Urinary bladder (tissue), 4 donors: ENCODE results near the gene SPEF2. TPM values are rescaled to one million over a fixed set of nuclear protein-coding genes. Genes with fewer than 3 reads are reported as not detected.

Experiments
- DNase-seq: peaks from one replicate; pipeline ENCODE4 v3.0.0-alpha.2; 2015; ENCODE audit errors: extremely low spot score
- H3K27ac ChIP-seq: one replicate; pipeline ENCODE4 v1.5.1; 2013; ENCODE audit warnings: low read depth, mild to moderate bottlenecking, moderate library complexity
- H3K36me3 ChIP-seq: one replicate; pipeline ENCODE4 v1.6.1; 2013; ENCODE audit warnings: mild to moderate bottlenecking, moderate library complexity; ENCODE audit not compliant: insufficient read depth
- H3K4me1 ChIP-seq: one replicate; pipeline ENCODE4 v1.6.1; 2013; ENCODE audit warnings: mild to moderate bottlenecking, moderate library complexity; ENCODE audit not compliant: insufficient read depth
- H3K4me3 ChIP-seq: one replicate; pipeline ENCODE4 v1.5.1; 2013; ENCODE audit warnings: low read depth, low read length
- WGBS: extraction: QIAGEN DNeasy Blood & Tissue Kit; methylation state at CpG from one replicate; pipeline ENCODE4 v1.1.7; 2013; 5-methylcytosine and 5-hydroxymethylcytosine counted together
- polyA plus RNA-seq: library from polyadenylated mRNA; stranded (reverse); fragments of 200-250 nt; gene quantifications from one replicate; pipeline ENCODE4 v1.2.3, GENCODE V29; 2013
- total RNA-seq: library from RNA; depleted of rRNA; stranded (reverse); fragments of >200 nt; gene quantifications from one replicate; pipeline ENCODE4 v1.2.3, GENCODE V29; 2014
- donor health status: healthy with polysubstance abuse.
- donor health status: healthy.

SPEF2 gene
- total and polyA plus RNA-seq, 2 donors: 3.7 to 30.0 TPM

DNA sequence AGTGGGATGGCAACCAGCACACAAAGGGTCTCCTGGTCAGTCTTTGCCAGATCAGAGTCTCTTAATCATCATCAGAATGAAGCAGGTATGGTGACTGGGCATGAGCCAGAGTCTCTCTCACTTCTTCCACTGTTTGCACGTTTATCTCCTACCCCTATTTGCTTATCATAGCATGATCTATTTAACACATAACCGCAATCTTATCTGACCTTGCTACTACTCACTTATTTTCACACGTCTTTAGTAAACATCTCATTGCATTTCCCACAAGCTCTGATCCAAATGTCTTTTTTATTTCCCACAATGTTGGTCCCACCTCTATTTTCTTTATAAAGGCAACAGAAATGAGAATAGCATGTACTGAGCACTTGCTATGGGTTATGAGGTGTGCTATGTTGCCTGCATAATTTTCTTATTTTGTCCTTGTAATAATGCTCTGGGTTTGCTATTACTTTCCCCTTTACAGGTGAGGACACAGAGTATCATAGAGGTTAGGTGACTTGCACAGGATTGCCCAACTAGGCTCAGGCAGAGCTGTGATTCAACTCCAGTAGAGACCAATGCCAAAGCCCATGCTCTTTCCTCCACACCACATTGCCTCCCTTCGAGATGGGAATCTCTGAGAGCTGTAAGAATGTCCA, 199.3 kb downstream of the SPEF2 start:
- Histone ChIP-seq H3K4me1 (no peaks in the 10 kb centered on the region), H3K36me3 (no peaks in the 10 kb centered on the region), H3K4me3 (no peak overlapping the region), H3K27ac (no peak overlapping the region)
- 46% methylated on average over 4 of the region's 4 CpGs for whole genome bisulfite sequencing
- no peak for DNase-seq

DNA sequence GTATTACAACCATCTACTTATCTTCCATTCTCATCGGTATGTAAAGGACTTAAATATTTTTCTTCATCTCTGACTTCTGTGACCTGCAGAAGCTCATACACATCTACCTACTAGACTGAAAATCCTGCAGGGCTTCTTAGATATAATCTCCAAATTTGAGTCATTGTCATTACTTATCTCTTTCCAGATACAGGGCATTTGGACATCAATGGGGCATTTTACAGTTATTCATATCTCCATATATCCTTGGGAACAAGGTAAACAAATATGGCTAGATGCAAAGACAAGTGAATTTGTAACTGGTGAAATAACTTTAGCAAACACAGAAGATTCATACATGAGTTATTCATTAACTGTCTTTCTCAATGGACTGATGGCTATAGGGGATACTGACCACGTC, 201.4 kb downstream of the SPEF2 start:
- 84% methylated on average over 2 of the region's 2 CpGs for WGBS
- H3K27ac ChIP-seq: no peak overlapping the region
- H3K4me1 ChIP-seq: no peaks in the 10 kb centered on the region
- no peak overlapping the region for H3K4me3 ChIP-seq
- no peaks in the 10 kb centered on the region for H3K36me3 ChIP-seq
- no peak for DNase-seq

DNA sequence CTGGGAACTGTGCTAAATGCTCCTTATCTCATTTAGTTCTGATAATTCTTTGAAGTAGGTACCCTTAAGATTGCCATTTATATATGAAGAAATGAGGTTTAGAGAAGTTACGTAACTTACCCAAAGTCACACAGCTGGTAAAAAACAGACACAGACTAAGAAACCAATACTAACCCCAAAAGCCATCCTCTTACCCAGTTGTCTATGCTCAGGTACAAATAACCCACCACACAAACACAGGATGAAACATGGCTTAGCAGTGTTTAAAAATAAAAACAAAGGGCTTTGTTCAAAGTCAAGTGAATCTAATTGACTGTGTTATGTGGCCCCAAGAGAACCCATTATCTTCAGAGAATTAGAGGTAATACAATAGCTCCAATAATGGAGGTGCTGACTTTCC, 202.0 kb downstream of the SPEF2 start:
- DNase-seq: no peak
- Histone ChIP-seq H3K27ac (no peak overlapping the region), H3K4me1 (no peaks in the 10 kb centered on the region), H3K36me3 (no peaks in the 10 kb centered on the region), H3K4me3 (no peak overlapping the region)
- WGBS: 97% methylated on average over 1 of the region's 1 CpG

DNA sequence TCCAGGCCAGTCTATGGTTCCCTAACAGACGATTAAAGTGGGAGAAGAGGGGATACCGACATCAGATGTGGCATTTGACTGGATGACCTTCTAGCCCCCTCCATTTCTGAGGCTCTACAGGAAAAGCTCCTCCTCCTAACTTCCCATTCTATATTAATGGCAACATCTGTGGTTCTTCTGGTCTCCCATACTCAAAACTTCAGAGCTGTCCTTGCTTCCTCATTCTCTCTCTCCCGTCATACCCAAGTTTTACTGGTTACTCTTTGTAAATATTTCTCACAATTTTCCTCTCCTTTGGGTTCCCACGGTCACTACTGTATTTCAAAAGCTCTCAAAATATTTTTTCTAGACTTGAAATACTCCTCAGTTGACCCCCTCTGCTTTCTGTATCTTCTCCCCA, 203.1 kb downstream of the SPEF2 start:
- DNase-seq: no peak
- WGBS: 79% methylated on average over 4 of the region's 4 CpGs
- no peak overlapping the region for H3K4me3 ChIP-seq
- H3K36me3 ChIP-seq: no peaks in the 10 kb centered on the region
- no peaks in the 10 kb centered on the region for H3K4me1 ChIP-seq
- H3K27ac ChIP-seq: no peak overlapping the region

DNA sequence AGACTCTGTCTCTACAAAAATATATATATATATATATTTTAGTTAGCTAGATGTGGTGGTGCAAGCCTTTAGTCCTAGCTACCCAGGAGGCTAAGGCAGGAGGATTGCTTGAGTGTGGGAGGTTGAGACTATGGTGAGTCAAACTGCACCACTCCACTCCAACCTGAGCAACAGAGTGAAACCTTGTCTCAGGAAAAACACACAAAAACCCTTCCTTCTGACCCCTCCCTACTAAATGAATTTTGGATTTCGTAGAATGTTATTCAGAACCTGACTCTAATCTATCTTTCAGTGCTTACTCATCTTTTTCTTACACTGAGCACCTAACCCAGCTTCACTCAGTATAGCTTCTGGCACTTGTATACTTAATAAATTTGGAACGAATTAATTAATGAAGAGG, 203.8 kb downstream of the SPEF2 start:
- DNase-seq: no peak
- no peaks in the 10 kb centered on the region for H3K4me1 ChIP-seq
- no peak overlapping the region for H3K27ac ChIP-seq
- WGBS: 75% methylated on average over 2 of the region's 2 CpGs
- H3K36me3 ChIP-seq: no peaks in the 10 kb centered on the region
- H3K4me3 ChIP-seq: no peak overlapping the region

DNA sequence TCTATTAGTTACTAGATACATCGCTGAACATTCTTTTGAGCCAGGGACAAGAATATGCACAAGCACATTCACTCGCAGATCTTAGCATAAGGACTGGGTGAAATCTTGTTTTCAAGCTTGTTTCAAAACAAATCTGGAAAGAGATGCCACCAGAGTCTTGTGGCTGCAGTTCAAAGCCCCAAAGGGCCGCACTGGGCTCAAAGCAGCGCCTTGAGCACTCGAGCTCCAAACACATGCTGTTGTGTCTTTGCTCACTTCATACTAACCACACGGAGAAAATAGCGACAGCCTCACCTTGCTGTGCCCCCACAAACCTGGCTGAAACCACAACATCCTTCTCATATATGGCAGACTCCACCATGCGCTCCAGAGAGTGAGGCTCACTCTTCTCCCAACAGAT, 204.8 kb downstream of the SPEF2 start:
- no peak overlapping the region for H3K4me3 ChIP-seq
- H3K36me3 ChIP-seq: no peaks in the 10 kb centered on the region
- no peak for DNase-seq
- no peak overlapping the region for H3K27ac ChIP-seq
- no peaks in the 10 kb centered on the region for H3K4me1 ChIP-seq
- WGBS: 88% methylated on average over 8 of the region's 8 CpGs

DNA sequence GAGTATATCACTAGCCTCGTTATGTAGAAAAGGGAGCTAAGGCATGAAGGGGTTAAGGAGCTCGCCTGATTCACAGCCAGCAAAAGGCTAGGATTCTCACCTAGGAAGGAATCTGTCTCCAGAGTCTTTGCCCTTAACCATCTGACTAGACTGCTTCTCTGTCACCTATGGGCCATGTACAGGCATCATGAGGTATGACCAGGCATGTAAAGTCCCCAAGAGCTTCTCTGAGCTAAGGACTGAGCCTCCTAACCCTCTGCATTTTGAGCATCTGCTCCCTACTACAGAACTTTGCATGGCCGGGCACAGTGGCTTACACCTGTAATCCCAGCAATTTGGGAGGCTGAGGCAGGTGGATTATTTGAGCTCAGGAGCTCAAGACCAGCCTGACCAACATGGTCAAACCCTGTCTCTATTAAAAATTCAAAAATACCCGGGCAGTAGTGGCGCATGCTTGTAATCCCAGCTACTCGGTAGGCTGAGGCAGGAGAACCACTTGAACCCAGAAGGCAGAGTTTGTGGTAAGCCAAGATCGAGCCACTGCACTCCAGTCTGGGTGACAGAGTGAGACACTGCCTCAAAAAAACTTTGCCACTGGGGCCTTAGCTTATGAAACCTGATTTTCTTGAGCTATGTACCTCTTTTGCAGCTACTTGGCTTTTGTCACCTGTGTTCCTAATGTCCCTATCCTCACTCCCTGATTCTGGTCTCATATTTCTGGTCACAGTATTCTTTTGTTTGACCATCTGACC, 205.9 kb downstream of the SPEF2 start:
- Histone ChIP-seq H3K4me3 (no peak overlapping the region), H3K4me1 (no peaks in the 10 kb centered on the region), H3K27ac (no peak overlapping the region), H3K36me3 (no peaks in the 10 kb centered on the region)
- DNase-seq: no peak
- 73% methylated on average over 7 of the region's 7 CpGs for WGBS

DNA sequence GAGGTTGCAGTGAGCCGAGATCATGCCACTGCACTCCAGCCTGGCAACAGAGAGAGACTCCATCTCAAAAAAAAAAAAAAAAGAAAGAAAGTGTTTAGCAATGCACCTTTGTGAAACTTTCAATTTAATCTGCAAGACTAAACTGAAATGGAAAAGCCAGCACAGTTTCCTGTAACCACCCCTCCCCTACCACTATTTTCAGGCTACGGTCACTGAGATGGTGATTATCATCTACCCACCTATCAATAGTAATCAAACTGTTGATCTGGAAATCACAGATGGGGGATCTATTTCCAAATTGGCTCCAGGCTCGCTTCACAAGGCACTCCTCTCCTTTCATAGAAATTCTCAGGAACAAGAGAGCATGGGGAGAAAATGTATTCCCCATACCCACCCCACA, 208.4 kb downstream of the SPEF2 start:
- DNase-seq: no peak
- no peak overlapping the region for H3K27ac ChIP-seq
- H3K4me3 ChIP-seq: no peak overlapping the region
- WGBS: 87% methylated on average over 3 of the region's 3 CpGs
- H3K4me1 ChIP-seq: no peaks in the 10 kb centered on the region
- no peaks in the 10 kb centered on the region for H3K36me3 ChIP-seq

DNA sequence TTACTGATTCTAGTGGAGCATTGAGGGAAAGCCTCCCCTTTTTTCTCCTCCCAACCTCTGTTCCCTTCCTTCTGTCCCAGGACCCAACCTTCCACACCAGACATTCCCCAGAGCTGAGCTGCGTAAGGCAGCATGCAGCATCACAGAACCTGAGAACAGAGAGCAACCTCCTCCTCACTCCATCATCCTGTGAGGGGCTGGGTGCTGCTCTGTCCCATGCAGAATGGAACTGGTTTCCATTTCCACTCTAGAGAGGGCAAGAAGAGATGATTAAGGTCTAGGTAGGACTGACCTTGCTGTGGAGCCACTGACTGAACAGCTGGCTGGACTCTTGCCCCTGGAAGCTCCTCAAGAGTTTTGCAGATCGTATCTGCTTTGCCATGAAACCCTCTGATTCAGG, 208.9 kb downstream of the SPEF2 start:
- Histone ChIP-seq H3K27ac (no peak overlapping the region), H3K4me3 (no peak overlapping the region), H3K4me1 (no peaks in the 10 kb centered on the region), H3K36me3 (no peaks in the 10 kb centered on the region)
- DNase-seq: no peak
- 82% methylated on average over 2 of the region's 2 CpGs for WGBS

DNA sequence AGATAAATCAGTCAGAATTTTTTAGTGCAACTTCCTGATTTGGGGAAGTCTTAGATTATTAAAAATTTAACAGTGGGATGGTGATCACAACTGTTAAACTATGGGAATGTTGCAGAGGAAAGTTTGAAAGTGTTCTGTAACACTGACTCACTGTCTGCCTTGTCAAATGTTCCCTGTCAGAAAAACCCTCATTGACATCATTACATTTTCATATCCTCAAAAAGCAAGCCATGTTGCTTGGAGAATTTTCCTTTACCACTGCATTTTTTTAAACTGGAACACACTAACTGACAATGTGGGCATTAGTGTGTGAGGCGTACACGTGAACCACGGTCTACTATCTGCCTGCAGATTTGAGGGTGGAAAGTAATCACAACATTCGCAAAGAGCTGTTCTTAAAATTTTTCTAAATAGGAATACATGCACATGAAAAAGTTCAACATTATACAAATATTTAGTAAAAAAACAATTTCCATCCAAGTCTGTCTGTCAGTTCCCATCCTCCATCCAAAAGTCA, 210.5 kb downstream of the SPEF2 start:
- DNase-seq: no peak
- no peaks in the 10 kb centered on the region for H3K4me1 ChIP-seq
- H3K36me3 ChIP-seq: no peaks in the 10 kb centered on the region
- no peak overlapping the region for H3K4me3 ChIP-seq
- H3K27ac ChIP-seq: no peak overlapping the region
- WGBS: 82% methylated on average over 4 of the region's 4 CpGs

DNA sequence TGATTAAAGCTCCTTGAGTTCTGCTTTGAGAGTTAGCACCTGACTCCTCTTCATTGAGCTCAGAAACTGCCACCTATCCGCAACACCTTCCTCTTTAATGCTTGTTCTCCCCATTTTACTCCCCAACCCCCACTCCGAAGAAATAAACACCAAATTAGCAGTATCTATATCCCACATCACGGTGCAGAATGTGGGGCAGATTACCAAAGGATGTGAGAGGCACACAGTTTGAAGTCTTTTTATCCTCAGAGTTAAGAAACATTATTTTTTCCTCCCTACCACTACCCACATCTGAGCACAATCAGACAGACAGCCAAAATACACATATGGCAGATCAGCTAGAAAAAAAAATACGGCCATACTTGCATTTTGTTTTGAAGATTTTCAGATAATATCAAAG, 212.9 kb downstream of the SPEF2 start:
- 57% methylated on average over 4 of the region's 4 CpGs for WGBS
- Histone ChIP-seq H3K36me3 (no peaks in the 10 kb centered on the region), H3K27ac (no peak overlapping the region), H3K4me3 (no peak overlapping the region), H3K4me1 (no peaks in the 10 kb centered on the region)
- no peak for DNase-seq

DNA sequence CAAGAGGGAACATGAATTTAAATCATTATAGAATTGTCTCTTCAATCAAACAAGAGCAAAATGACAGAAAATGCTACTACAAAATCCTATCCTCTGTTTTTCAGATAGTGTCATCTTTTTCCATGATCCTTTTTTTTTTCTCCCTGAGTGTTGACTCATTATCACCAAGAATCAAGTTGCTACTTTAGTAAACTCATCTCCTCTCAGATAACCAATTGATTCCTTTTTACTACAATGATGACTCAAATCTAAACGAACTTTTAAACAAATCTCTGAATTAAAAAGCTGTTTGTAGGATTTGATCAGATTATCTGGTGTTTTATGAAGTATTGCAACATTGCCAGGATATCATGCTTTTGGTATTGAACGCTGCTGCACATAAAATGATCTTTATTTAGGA, 215.1 kb downstream of the SPEF2 start:
- no peak for DNase-seq
- H3K36me3 ChIP-seq: no peaks in the 10 kb centered on the region
- H3K4me3 ChIP-seq: no peak overlapping the region
- no peak overlapping the region for H3K27ac ChIP-seq
- no peaks in the 10 kb centered on the region for H3K4me1 ChIP-seq
- 64% methylated on average over 2 of the region's 2 CpGs for WGBS

DNA sequence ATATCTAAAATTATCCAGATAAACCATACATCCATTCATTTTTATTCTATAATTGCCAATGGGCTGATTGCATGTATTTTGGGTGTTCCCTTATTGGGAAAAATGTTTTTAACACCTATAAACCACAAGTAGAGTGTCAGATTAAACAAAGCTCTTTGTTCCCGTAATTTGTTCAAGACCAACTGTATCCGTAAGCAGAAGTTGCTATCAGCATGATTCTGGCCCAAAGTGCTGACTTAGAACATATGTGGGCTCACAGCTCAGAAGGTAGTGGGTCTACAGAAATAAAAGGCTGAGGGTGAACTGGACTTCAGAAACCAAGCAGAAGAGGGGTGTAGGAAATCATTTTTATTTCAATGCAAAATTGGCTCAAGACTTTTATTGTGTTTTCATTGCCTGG, 215.6 kb downstream of the SPEF2 start:
- no peak overlapping the region for H3K4me3 ChIP-seq
- WGBS: 80% methylated on average over 2 of the region's 2 CpGs
- H3K4me1 ChIP-seq: no peaks in the 10 kb centered on the region
- H3K27ac ChIP-seq: no peak overlapping the region
- no peak for DNase-seq
- H3K36me3 ChIP-seq: no peaks in the 10 kb centered on the region
